Colonic mucosa (tissue), 4 donors: ENCODE data around the gene RAP1GAP2. TPM values are rescaled to one million over a fixed set of nuclear protein-coding genes. Genes with fewer than 3 reads are reported as not detected.

Source experiments
- DNase-seq: peaks from one replicate; pipeline ENCODE4 v3.0.0-alpha.2; 2020
- H3K27ac ChIP-seq: fragments of 200-600 bp; one replicate; pipeline ENCODE4 v1.8.0; 2021
- H3K27me3 ChIP-seq: fragments of 200-600 bp; one replicate; pipeline ENCODE4 v1.8.0; 2021
- H3K36me3 ChIP-seq: fragments of 200-600 bp; one replicate; pipeline ENCODE4 v1.8.0; 2021
- H3K4me1 ChIP-seq: fragments of 200-600 bp; one replicate; pipeline ENCODE4 v1.8.0; 2021; ENCODE audit warnings: mild to moderate bottlenecking
- H3K4me3 ChIP-seq: fragments of 200-600 bp; one replicate; pipeline ENCODE4 v1.8.0; 2021
- H3K9ac ChIP-seq, 2 donors: one replicate each; pipeline ENCODE4 v1.7.0; 2013; ENCODE audit warnings: control low read depth in 2 of 2, low read depth in 2 of 2, low read length in 2 of 2
- H3K9me3 ChIP-seq: fragments of 200-600 bp; one replicate; pipeline ENCODE4 v1.8.0; 2021
- intact Hi-C: fragments of 100-400 bp; cut with DNase I; formaldehyde crosslinking; loops from one replicate; pipeline ENCODE4 v1.14.1; 2022
- total RNA-seq, 2 donors: library from RNA; stranded (reverse); fragmentation: NEBNext Ultra II Directional in 1 of 2; extraction: Animal tissue kit (Norgen Biotek cat#: 25700) in 1 of 2; gene quantifications; one replicate each; pipeline ENCODE4 v1.2.1, GENCODE V29; 2021
- TF ChIP-seq, protein P1 (sequence below): fragments of 200-600 bp; IDR thresholded peaks from one replicate; pipeline ENCODE4 v1.8.0; 2022; ENCODE audit warnings: antibody characterized with exemption, mild to moderate bottlenecking
- donor health status: healthy.
- donor health status: DM: no; HTN: no; CAD: no.
- donor health status: DM: no; HTN: no; CAD: no.

RAP1GAP2 gene
- total RNA-seq, 2 donors from 2014 or later, result 45.2 to 45.4 TPM

DNA sequence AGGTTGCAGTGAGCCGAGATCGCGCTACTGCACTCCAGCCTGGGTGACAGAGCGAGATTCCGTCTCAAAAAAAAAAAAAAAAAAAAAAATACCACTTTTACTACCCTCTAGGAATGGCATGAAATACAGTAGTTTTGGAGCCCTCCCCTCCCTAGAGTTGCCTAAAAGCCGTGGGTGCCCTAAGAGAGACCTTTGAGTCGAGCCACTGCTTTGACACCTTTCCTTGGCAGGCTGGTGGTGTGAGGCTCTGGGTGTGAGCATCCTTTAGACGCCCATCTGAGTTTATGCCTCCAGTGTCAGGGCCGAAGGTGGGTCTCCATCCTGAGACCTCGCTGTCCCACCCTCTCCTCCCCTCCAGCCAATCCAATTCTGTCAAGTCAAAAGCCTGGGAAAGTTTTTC is 46.2 kb downstream of the RAP1GAP2 start:
- TF ChIP-seq, protein P1, sequence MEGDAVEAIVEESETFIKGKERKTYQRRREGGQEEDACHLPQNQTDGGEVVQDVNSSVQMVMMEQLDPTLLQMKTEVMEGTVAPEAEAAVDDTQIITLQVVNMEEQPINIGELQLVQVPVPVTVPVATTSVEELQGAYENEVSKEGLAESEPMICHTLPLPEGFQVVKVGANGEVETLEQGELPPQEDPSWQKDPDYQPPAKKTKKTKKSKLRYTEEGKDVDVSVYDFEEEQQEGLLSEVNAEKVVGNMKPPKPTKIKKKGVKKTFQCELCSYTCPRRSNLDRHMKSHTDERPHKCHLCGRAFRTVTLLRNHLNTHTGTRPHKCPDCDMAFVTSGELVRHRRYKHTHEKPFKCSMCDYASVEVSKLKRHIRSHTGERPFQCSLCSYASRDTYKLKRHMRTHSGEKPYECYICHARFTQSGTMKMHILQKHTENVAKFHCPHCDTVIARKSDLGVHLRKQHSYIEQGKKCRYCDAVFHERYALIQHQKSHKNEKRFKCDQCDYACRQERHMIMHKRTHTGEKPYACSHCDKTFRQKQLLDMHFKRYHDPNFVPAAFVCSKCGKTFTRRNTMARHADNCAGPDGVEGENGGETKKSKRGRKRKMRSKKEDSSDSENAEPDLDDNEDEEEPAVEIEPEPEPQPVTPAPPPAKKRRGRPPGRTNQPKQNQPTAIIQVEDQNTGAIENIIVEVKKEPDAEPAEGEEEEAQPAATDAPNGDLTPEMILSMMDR, result no peak
- Histone ChIP-seq H3K27me3 (no peaks in the 10 kb centered on the region), H3K4me1 (peaks cover 4% of the 10 kb centered on the region), H3K9ac (no peak overlapping the region), H3K36me3 (no peaks in the 10 kb centered on the region), H3K4me3 (no peak overlapping the region), H3K9me3 (no peaks in the 10 kb centered on the region), H3K27ac (no peak overlapping the region)
- intact Hi-C loops, result no loop called here
- no peak for DNase-seq

DNA sequence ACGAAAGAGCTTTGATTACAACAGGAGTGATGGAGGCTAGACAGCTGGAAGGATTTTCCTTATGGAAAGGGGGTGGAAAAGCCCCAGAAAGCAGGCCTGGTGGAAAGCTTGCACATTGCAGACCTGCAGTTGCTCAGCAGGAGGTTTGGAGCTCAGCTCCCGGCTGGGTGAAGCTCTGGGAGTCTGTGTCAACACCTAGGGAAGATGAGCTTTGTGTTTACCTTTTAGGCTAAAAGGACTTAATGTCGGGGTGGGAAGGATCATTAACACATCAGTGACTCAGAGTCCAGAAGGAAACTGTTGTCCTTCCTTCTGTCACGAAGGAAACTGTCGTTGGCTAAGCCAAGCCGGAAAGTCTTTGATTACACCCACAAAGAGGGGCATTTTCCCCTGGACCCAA is 48.2 kb downstream of the RAP1GAP2 start:
- no peaks in the 10 kb centered on the region for H3K36me3 ChIP-seq
- H3K4me1 ChIP-seq, result peaks cover 4% of the 10 kb centered on the region
- H3K4me3 ChIP-seq, result no peak overlapping the region
- H3K27me3 ChIP-seq, result no peaks in the 10 kb centered on the region
- intact Hi-C loops, result no loop called here
- no peaks in the 10 kb centered on the region for H3K9me3 ChIP-seq
- H3K9ac ChIP-seq, result no peak overlapping the region
- TF ChIP-seq, protein P1, result no peak
- H3K27ac ChIP-seq, result peak overlapping the region; percentile 20
- no peak for DNase-seq

DNA sequence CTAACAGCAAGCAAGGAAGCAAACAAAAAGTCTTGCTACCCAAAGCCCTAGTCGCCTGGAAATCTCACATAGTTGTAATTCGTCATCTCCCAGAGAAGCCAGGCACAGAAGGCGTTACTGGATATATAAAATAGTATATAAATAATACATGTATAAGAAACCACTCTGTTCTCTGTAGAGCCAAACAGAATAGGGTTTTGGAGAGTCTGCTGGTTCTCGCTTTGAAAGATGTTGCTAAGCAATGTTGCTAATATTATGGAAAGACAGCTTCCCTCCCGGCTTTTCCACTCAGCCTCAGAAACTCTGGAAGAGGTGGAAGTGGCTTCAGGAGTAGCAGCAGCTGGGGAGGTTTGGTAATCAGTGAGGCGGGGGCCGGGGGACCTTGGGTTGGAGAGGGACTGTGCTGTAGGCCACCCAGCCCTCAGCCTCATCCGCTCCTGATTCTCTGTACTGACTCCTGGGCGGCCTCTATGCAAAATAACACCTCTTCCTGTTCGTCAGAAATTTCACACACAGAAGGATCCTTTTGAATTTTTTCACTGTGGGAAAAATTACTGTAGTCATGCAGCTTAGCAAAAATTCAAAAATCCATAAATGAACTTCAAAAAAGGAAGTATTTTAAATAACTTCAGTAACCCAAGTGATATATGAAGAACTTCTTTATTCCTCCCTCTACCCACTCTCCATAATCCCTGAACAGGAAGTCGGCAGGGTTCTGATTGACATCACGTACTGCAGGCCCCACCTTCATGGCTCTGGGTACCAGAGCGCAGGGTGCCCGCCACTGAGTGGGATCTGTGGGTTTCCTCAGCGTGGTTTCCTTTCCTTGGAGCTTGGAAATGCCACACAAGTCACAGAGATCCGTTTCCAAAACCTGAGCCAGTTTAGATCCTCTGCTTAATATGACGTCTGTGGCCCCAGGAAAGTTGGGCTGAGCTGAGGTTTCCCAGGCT is 51.4 kb downstream of the RAP1GAP2 start:
- Histone ChIP-seq H3K4me3 (no peak overlapping the region), H3K27ac (no peak overlapping the region), H3K9ac (no peak overlapping the region), H3K36me3 (no peaks in the 10 kb centered on the region), H3K27me3 (no peaks in the 10 kb centered on the region), H3K4me1 (peaks cover 4% of the 10 kb centered on the region), H3K9me3 (no peaks in the 10 kb centered on the region)
- intact Hi-C loops, result loop anchor here (5.0 kb wide), 1 partner anchor 165 kb away; no protein-coding TSS in a partner anchor
- no peak for DNase-seq
- TF ChIP-seq, protein P1, result no peak

DNA sequence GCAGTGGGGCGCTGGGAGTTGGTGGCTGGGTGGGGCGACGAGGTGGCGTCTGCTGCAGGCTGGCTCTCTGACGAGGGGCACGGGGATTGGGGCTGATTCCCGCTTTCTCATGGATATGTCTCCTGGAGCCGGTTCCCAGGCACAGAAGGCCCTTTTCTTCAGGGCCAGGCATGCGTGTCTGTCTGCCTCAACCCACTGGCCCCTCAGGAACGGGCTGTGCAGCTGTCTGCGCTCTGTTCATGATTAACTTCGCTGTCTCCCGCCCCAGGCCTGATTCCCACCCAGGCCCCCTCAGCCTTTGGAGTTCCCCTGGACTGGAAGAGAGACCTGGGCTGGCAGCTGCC is 53.1 kb downstream of the RAP1GAP2 start:
- intact Hi-C loops, result loop anchor here (5.0 kb wide), 1 partner anchor 163 kb away; no protein-coding TSS in a partner anchor
- Histone ChIP-seq H3K4me1 (peaks cover 1% of the 10 kb centered on the region), H3K9ac (no peak overlapping the region), H3K27me3 (no peaks in the 10 kb centered on the region), H3K36me3 (no peaks in the 10 kb centered on the region), H3K4me3 (no peak overlapping the region), H3K9me3 (no peaks in the 10 kb centered on the region), H3K27ac (no peak overlapping the region)
- DNase-seq, result no peak
- TF ChIP-seq, protein P1, result no peak

DNA sequence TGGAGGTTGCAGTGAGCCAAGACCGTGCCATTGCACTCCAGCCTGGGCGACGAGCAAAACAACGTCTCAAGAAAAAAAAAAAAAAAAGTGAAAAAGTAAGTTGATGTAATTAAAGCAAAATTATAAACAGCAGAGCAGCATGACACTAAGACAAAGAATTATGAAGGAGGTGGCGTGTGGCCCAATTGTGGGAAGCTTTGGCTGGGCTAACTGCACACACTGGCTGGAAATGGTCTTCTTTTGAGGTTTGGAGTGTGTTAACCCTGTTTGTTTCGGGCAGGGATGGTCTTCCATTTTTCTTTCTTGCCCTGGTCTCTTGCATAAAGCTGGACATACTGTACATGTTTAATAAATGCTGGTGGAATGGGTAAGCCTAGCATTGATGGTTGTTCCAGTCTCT is 54.8 kb downstream of the RAP1GAP2 start:
- H3K9me3 ChIP-seq, result no peaks in the 10 kb centered on the region
- TF ChIP-seq, protein P1, result no peak
- H3K27ac ChIP-seq, result no peak overlapping the region
- no peak overlapping the region for H3K9ac ChIP-seq
- no peak overlapping the region for H3K4me3 ChIP-seq
- DNase-seq, result no peak
- no peaks in the 10 kb centered on the region for H3K36me3 ChIP-seq
- peaks cover 8% of the 10 kb centered on the region for H3K4me1 ChIP-seq
- no peaks in the 10 kb centered on the region for H3K27me3 ChIP-seq
- intact Hi-C loops, result no loop called here
